Bronchial epithelial cell (primary cell): ENCODE results near the gene SSH2. TPM values are rescaled to one million over a fixed set of nuclear protein-coding genes. Genes with fewer than 3 reads are reported as not detected.

Experiments
- DNase-seq: peaks from one replicate; pipeline ENCODE4 v3.0.0-alpha.2; 2010; ENCODE audit warnings: low read depth
- FAIRE-seq: peaks from 2 replicates; lab custom pipeline; 2011; peaks lifted over from hg19 to GRCh38; lab: Jason Lieb, UNC
- H3K27me3 ChIP-seq: 2 replicates; pipeline ENCODE4 v1.5.1; 2011; ENCODE audit warnings: low read length; ENCODE audit not compliant: control insufficient read depth, insufficient read depth
- H3K36me3 ChIP-seq: 2 replicates; pipeline ENCODE4 v1.5.1; 2011; ENCODE audit warnings: low read length; ENCODE audit not compliant: control insufficient read depth, insufficient read depth
- H3K4me3 ChIP-seq: 2 replicates; pipeline ENCODE4 v1.5.1; 2011; ENCODE audit warnings: mild to moderate bottlenecking, low read depth, low read length, control low read depth
- total RNA-seq: library from RNA; depleted of rRNA; stranded (reverse); fragments of >200 nt; gene quantifications from 2 replicates; pipeline ENCODE4 v1.2.1, GENCODE V29; 2014
- TF ChIP-seq, protein P1 (sequence below): IDR thresholded peaks from 2 replicates; pipeline ENCODE4 v1.5.1; 2011; ENCODE audit warnings: mild to moderate bottlenecking, moderate library complexity, low read length, control low read depth, inconsistent platforms; ENCODE audit not compliant: insufficient read depth, severe bottlenecking

The SSH2 gene
- total RNA-seq, 1 donor from 2014 or later = 3.7 TPM

GRCh38 chr17:29954405-29954804 lies 24.4 kb upstream of the SSH2 start:
- Histone ChIP-seq H3K27me3 (no peaks in the 10 kb centered on the region), H3K4me3 (no peak overlapping the region), H3K36me3 (no peaks in the 10 kb centered on the region)
- FAIRE-seq = no peak
- TF ChIP-seq, protein P1, sequence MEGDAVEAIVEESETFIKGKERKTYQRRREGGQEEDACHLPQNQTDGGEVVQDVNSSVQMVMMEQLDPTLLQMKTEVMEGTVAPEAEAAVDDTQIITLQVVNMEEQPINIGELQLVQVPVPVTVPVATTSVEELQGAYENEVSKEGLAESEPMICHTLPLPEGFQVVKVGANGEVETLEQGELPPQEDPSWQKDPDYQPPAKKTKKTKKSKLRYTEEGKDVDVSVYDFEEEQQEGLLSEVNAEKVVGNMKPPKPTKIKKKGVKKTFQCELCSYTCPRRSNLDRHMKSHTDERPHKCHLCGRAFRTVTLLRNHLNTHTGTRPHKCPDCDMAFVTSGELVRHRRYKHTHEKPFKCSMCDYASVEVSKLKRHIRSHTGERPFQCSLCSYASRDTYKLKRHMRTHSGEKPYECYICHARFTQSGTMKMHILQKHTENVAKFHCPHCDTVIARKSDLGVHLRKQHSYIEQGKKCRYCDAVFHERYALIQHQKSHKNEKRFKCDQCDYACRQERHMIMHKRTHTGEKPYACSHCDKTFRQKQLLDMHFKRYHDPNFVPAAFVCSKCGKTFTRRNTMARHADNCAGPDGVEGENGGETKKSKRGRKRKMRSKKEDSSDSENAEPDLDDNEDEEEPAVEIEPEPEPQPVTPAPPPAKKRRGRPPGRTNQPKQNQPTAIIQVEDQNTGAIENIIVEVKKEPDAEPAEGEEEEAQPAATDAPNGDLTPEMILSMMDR = no peak
- DNase-seq = no peak

DNA sequence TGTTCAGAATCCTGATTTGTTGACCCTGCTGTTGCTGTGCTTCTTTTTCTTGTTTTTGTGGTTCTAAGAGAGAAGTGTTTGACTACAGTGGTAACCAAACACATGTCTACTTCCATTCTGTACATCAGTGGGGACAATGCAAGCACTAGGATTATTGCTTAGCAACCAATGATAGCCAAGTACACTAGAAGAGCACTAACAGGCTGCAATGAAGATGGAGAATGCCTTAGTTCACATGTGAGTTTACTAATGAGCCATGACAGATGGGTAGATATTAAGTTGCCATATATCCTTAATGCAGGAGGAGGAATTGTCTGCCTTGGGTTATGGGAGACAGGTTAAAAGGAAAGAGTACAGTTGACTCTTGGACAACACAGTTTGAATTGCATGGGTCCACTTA lies 19.7 kb upstream of the SSH2 start:
- Histone ChIP-seq H3K36me3 (no peaks in the 10 kb centered on the region), H3K4me3 (no peak overlapping the region), H3K27me3 (no peaks in the 10 kb centered on the region)
- TF ChIP-seq, protein P1 = no peak
- DNase-seq = no peak
- no peak for FAIRE-seq

DNA sequence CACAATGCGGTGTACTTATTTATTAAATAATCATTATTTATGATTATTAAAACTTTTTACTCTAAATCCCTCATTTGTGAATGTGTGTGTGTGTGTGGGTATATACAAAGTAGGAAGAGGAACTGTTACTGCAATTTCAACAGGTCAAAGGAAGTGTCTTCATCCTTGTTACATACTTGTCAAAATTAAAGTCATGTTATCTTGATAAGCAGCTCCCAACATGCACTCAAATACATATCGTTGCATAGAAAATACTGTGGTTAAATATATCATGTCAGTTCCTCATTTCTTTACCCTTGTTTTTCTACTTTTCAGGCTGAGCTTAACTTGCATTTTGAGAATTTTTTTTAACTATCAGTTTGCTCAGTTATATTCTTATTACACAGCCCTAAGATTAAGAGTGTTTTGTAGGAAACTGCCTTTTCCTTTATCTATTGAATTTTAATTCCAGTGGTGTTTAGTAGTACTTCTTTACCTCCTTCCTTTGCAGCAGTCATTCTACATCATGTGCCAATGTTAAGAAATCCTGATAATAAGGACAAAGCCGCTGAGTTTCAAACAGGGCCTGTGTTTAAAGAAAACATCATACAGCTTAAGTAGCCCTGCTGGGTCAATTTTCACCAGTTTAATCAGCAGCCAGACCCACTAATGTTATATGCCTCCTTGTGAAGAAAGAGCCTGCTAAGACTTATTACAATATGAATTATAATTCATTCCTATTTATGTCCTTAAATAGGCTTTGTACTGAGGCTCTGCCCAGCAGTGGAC lies 18.6 kb upstream of the SSH2 start:
- Histone ChIP-seq H3K4me3 (no peak overlapping the region), H3K27me3 (no peaks in the 10 kb centered on the region), H3K36me3 (no peaks in the 10 kb centered on the region)
- TF ChIP-seq, protein P1 = no peak
- DNase-seq (no peak), FAIRE-seq (no peak)

DNA sequence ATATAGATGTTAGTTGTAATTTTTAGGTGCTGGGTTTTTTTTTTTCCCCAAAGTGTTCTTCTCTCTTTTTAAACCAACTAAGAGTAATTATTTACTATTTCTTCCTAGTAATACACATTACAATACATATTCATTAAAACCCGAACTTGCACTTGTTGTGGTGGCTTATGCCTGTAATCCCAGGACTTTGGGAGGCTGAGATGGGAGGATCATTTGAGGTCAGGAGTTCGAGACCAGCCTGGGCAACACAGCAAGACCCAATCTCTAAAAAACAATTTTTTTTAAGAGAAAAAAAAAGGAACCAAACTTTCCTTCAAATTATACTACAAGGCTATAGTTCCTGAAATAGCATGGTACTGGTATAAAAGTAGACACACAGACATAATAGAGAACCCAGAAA lies 15.3 kb upstream of the SSH2 start:
- no peak for FAIRE-seq
- Histone ChIP-seq H3K36me3 (no peaks in the 10 kb centered on the region), H3K27me3 (no peaks in the 10 kb centered on the region), H3K4me3 (no peak overlapping the region)
- TF ChIP-seq, protein P1 = no peak
- DNase-seq = no peak

GRCh38 chr17:29941334-29941733 lies 11.3 kb upstream of the SSH2 start, which contains the start of gene EFCAB5:
TSS of gene EFCAB5 (plus strand) at chr17:29941634. CDS start at chr17:29941797, 163 bp downstream.
- H3K4me3 ChIP-seq = no peak within 1 kb of the TSS
- H3K36me3 ChIP-seq = no peaks in the 10 kb centered on the region
- TF ChIP-seq, protein P1 = no peak
- FAIRE-seq (no peak), DNase-seq (no peak)
- no peaks in the 10 kb centered on the region for H3K27me3 ChIP-seq
